Left renal pelvis (tissue), 4 donors: Measurements from ENCODE around the gene SLC22A24. TPM values are rescaled to one million over a fixed set of nuclear protein-coding genes. Genes with fewer than 3 reads are reported as not detected.
"Not testable (repeated sequence)": the region's sequence is repeated elsewhere in the genome, so short reads cannot be mapped to it uniquely, and the experiment has no call there.

ENCODE experiments used
- DNase-seq, 4 donors: peaks; one replicate each; pipeline ENCODE4 v3.0.0-alpha.2; 2013; ENCODE audit warnings: low read depth in 4 of 4, low spot score in 3 of 4
- polyA plus RNA-seq, 4 donors: library from polyadenylated mRNA; unstranded; fragments of 120-200 nt; gene quantifications; one replicate each; pipeline ENCODE4 v1.2.1, GENCODE V29; 2013; ENCODE audit not compliant: insufficient read length in 4 of 4

SLC22A24 gene, protein sequence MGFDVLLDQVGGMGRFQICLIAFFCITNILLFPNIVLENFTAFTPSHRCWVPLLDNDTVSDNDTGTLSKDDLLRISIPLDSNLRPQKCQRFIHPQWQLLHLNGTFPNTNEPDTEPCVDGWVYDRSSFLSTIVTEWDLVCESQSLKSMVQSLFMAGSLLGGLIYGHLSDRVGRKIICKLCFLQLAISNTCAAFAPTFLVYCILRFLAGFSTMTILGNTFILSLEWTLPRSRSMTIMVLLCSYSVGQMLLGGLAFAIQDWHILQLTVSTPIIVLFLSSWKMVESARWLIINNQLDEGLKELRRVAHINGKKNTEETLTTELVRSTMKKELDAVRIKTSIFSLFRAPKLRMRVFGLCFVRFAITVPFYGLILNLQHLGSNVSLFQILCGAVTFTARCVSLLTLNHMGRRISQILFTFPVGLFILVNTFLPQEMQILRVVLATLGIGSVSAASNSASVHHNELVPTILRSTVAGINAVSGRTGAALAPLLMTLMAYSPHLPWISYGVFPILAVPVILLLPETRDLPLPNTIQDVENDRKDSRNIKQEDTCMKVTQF
- under 1 TPM in 3 of 4 donors, not detected in 1; 0.23 to 0.55 (median 0.41) TPM for polyA plus RNA-seq

- DNase-seq: no peak
Measured at GRCh38 chr11:63144121-63144520, at the start of gene SLC22A24. SLC22A24 (minus strand) TSS chr11:63144221; CDS start chr11:63143779, 442 bp downstream.

DNA sequence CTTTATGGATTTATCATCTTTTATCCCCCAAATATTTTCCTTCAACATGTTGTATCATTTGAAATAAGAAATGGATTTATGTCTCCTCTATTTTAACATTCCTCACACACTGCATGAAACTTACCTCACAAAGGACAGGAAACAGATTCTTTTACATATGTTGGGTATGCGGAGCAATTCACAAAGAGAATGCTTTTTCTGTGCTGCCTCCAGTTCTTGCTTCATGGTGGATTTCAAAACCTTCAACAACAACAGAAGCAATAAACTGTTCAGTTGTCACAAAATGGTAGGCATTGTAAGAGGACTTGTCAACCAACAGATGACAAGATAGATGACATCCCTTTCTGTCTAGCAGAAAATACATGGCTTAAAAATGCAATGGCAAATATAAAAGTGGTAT lies 36.5 kb upstream of the SLC22A24 start:
- DNase-seq: no peak

DNA sequence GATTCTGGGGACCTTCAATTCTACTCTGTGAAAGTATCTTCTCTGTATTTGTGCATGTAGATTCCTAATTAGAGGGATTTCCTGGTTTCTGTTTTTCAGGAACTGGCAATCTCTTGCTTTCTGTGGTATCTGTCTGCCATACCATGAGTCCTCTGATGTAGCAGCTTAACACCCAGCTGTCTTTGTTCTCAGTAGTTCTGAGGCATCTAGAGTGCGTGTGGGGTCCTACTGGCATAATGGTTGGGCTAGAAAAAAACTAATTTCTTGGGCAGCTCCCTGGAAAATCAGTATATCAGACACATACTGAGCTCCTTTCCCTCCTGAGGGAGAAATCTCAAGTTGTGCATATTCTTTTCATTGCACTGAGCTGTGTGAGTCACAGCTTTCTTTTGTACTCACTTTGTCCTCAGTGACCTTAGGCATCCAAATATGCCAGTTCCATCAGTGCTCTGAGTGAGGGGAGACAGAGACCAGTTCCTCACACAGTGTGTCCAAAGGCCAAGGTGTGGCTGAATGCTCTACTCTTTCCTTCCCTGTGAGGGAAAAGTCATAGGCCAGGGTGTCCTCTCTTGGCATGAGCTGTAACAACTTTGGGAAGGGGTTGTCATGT lies 35.5 kb upstream of the SLC22A24 start:
- DNase-seq: no peak

DNA sequence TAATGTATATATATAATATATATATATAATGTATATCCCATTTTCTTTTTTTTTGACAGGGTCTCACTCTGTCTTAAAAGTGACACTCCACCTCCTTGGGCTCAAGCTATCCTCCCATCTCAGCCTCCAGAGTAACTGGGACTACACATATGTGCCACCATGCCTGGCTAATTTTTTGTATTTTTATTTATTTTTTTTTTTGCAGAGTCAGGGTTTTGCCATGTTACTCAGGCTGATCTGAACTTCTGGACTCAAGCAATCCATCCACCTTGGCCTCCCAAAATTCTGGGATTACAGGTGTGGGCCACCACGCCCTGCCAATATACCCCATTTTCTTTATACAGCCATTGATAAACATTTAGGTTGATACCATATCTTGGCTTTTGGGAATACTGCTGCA lies 33.9 kb upstream of the SLC22A24 start:
- DNase-seq: no peak

- no peak for DNase-seq
Measured at GRCh38 chr11:63165706-63166310, 21.8 kb upstream of the SLC22A24 start.

- DNase-seq: no peak
Measured at GRCh38 chr11:63155794-63156193, 11.8 kb upstream of the SLC22A24 start.

DNA sequence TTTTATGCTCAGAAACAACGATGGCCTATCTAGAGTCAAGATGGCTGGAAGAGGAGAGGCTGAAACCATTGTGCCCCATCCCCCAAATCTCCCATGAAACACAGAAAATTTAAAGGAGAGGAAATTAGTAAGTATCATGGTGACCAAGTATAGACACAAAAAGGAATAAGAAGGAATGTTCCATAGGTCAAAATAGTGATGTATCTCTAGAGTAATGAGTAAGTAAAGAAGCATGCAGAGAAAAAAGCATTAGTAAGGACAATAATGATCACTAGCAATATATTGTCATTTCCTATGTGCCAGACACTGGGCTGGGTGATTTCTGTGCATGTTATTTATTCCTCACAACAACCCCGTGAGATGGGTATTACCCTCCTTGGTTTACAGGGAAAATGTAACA lies 2.6 kb upstream of the SLC22A24 start:
- no peak for DNase-seq

- DNase-seq: no peak
Measured at GRCh38 chr11:63142459-63142858, 1.6 kb downstream of the SLC22A24 start.

- no peak for DNase-seq
Measured at GRCh38 chr11:63132985-63133775, 10.8 kb downstream of the SLC22A24 start.

DNA sequence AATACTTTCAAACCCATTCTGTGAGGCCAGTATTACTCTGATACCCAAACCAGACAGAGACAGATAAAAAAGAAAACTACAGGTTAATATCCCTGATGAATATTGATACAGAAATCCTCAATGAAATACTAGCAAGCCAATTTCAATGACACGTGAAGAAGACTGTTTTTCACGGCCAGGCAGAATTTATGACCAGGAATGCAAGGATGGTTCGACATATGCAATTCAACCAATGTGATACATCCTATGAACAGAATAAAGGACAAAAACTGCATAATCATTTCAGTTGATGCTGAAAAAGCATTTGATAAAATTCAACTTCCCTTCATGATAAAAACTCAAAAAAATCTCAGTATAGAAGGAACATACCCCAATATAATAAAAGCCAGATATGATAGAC lies 44.5 kb downstream of the SLC22A24 start:
- DNase-seq: no peak

DNA sequence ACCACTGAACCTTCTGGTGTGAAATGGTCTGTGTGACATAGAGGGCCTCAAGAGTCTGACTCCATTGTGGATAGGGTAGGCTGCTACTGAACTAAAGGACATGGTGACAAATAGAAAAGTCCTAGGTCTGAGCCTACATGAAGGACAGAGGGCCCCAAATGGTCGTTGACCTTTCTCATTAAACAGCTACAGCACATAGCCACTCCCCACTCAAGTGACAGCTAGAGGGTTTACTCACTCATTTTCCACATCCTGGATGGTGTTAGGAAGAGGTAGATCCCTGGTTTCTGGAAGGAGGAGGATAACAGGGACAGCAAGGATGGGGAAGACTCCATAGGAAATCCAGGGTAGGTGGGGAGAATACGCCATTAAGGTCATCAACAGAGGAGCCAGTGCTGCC lies 63.3 kb downstream of the SLC22A24 start:
- DNase-seq: no peak

DNA sequence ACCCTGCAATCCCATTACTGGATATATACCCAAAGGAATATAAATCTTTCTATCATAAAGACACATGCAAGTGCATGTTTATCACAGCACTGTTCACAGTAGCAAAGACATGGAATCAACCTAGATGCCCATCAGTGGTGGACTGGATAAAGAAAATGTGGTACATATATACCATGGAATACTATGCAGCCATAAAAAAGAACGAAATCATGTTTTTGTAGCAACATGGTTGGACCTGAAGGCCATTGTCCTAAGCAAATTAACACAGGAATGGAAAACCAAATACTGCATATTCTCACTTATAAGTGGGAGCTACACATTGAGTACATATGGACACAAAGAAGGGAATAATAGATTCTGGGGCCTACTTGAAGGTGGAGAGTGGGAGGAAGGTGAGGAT lies 97.8 kb downstream of the SLC22A24 start:
- not testable (repeated sequence) for DNase-seq

- DNase-seq: no peak
Measured at GRCh38 chr11:63042596-63042995, 101.4 kb downstream of the SLC22A24 start.

DNA sequence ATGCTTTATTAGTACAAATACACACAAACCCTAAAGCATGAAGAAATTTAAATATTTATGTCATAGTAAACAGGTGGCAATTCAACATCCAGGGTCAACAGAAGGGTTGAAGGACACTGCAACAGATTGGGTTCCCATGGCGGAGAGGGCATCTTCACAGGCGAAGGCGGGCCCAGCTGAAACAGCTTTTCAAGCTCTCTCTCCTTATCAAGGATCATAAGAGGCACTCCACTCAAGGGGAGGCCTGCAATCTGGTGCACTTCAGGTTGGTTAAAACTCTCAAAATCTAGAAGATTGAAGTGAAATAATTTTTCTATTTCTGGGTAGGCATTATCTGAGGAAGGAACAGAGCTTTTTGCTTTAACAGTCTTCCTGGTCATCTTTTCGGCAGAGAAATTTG lies 111.6 kb downstream of the SLC22A24 start:
- DNase-seq: no peak

Other genes starting within 250 kb of the SLC22A24 start
- gene CHRM1, start 222.9 kb downstream of the SLC22A24 start, polyA plus RNA-seq: under 1 TPM in 2 of 4 donors, not detected in 2; 0.05 to 0.40 TPM
- 10 to 100 TPM in 3 of 4 donors, under 1 TPM in 1; 0.22 to 34.7 (median 20.9) TPM for gene SLC22A6, start 159.3 kb downstream of the SLC22A24 start, polyA plus RNA-seq
- gene SLC22A8, start 128.4 kb downstream of the SLC22A24 start, polyA plus RNA-seq: 10 to 100 TPM in 3 of 4 donors, under 1 TPM in 1; 0.59 to 51.1 (median 32.8) TPM
- gene SLC22A25, start 99.4 kb upstream of the SLC22A24 start, polyA plus RNA-seq: under 1 TPM in 2 of 4 donors, not detected in 2; 0.06 to 0.23 TPM
- under 1 TPM in 2 of 4 donors, not detected in 2; 0.11 to 0.59 TPM for gene SLC22A9, start 225.6 kb upstream of the SLC22A24 start, polyA plus RNA-seq